A549 (cell line): Measurements from ENCODE around the gene C1orf21. TPM values are rescaled to one million over a fixed set of nuclear protein-coding genes. Genes with fewer than 3 reads are reported as not detected.

Experiments
- ATAC-seq, 2 experiments: fragments of 200-7000 bp in 1 of 2; fragments of >200 bp in 1 of 2; cut with Nextera tagmentation in 1 of 2; cut with Tn5 transposase in 1 of 2; 3 replicates each; pipeline versions ENCODE4 v1.8.0 to v1.9.1; 2018 to 2020; ENCODE audit warnings: mild to moderate bottlenecking in 1 of 2, moderate library complexity in 1 of 2
- CTCF ChIA-PET: fragments of 300-600 bp; sonication (Branson Sonifier 250); formaldehyde crosslinking; extraction: SDS; loops from one replicate; lab custom pipeline; 2021; ENCODE audit warnings: antibody characterized with exemption, inconsistent platforms; lab: Yijun Ruan, JAX
- POLR2A ChIA-PET: fragments of 350-600 bp; formaldehyde crosslinking; extraction: SDS; loops from one replicate; lab custom pipeline; 2021; ENCODE audit warnings: antibody characterized with exemption, inconsistent platforms; lab: Yijun Ruan, JAX
- DNase-seq, 2 experiments: peaks; one replicate each; pipeline versions ENCODE4 v3.0.0 to v3.0.0-alpha.2; 2011 to 2016; ENCODE audit warnings: low read depth in 1 of 2, low spot score in 1 of 2
- FAIRE-seq: peaks from 2 replicates; lab custom pipeline; 2011; peaks lifted over from hg19 to GRCh38; lab: Jason Lieb, UNC
- H3K27ac ChIP-seq, 2 experiments: fragments of >200 bp; sonication (Bioruptor Twin); formaldehyde crosslinking; 3 replicates each; pipeline ENCODE4 v1.5.1; 2016 to 2017
- H3K4me1 ChIP-seq: fragments of >200 bp; sonication (Bioruptor Twin); formaldehyde crosslinking; 3 replicates; pipeline ENCODE4 v1.6.1; 2016
- H3K4me2 ChIP-seq: fragments of >200 bp; sonication (Bioruptor Twin); formaldehyde crosslinking; 3 replicates; pipeline ENCODE4 v1.6.1; 2016
- H3K4me3 ChIP-seq: fragments of >200 bp; sonication (Bioruptor Twin); formaldehyde crosslinking; 3 replicates; pipeline ENCODE4 v1.5.1; 2016
- H3K9me3 ChIP-seq: fragments of >200 bp; sonication (Bioruptor Twin); formaldehyde crosslinking; 3 replicates; pipeline ENCODE4 v1.6.1; 2016
- BHLHE40 ChIP-seq: IDR thresholded peaks from 2 replicates; pipeline ENCODE4 v1.6.1; 2012; ENCODE audit warnings: low read depth, low read length, inconsistent platforms
- CBX8 ChIP-seq: fragments of 200-600 bp; sonication (generic); IDR thresholded peaks from 2 replicates; pipeline ENCODE4 v1.6.1; 2016
- CHD4 ChIP-seq: fragments of 200-600 bp; sonication (generic); IDR thresholded peaks from 2 replicates; pipeline ENCODE4 v1.6.1; 2016; ENCODE audit warnings: antibody characterized with exemption, mild to moderate bottlenecking, borderline replicate concordance
- EHF ChIP-seq: fragments of 250-450 bp; sonication (Bioruptor Pico); IDR thresholded peaks from 2 replicates; pipeline ENCODE4 v1.5.0; 2020; ENCODE audit warnings: mild to moderate bottlenecking
- EP300 ChIP-seq, 2 experiments: fragments of >200 bp; sonication (Bioruptor Twin); formaldehyde crosslinking; IDR thresholded peaks; 2 replicates in 1 of 2; 3 replicates in 1 of 2; pipeline ENCODE4 v1.6.1; 2016 to 2017
- HOXA7 ChIP-seq: fragments of 250-450 bp; sonication (Bioruptor Pico); IDR thresholded peaks from 2 replicates; pipeline ENCODE4 v1.5.0; 2020; ENCODE audit warnings: mild to moderate bottlenecking, moderate library complexity
- JUNB ChIP-seq: fragments of >200 bp; sonication (Bioruptor Twin); formaldehyde crosslinking; IDR thresholded peaks from 2 replicates; pipeline ENCODE4 v1.6.1; 2016
- KDM1A ChIP-seq: fragments of 200-600 bp; sonication (generic); IDR thresholded peaks from 2 replicates; pipeline ENCODE4 v1.6.1; 2016; ENCODE audit warnings: low read depth, mild to moderate bottlenecking
- MAFK ChIP-seq: fragments of 450-650 bp; IDR thresholded peaks from 2 replicates; pipeline ENCODE4 v1.6.1; 2014; ENCODE audit not compliant: partially characterized antibody
- MYC ChIP-seq: IDR thresholded peaks from 2 replicates; pipeline ENCODE4 v1.6.1; 2012; ENCODE audit warnings: mild to moderate bottlenecking, inconsistent platforms, low read length, improper control_type of control experiment, borderline replicate concordance
- NR3C1 ChIP-seq: fragments of >200 bp; sonication (Bioruptor Twin); formaldehyde crosslinking; IDR thresholded peaks from 3 replicates; pipeline ENCODE4 v1.6.1; 2017
- POLR2A ChIP-seq: IDR thresholded peaks from 2 replicates; pipeline ENCODE4 v1.6.1; 2012; ENCODE audit warnings: mild to moderate bottlenecking, low read length
- RAD21 ChIP-seq, 2 experiments: fragments of >200 bp in 1 of 2; sonication (Bioruptor Twin) in 1 of 2; formaldehyde crosslinking in 1 of 2; IDR thresholded peaks in 1 of 2; conservative IDR thresholded peaks in 1 of 2; 2 replicates in 1 of 2; 3 replicates in 1 of 2; pipeline ENCODE4 v1.6.1; 2012 to 2018; ENCODE audit warnings: inconsistent platforms in 1 of 2
- RARB ChIP-seq: fragments of 250-450 bp; sonication (Bioruptor Pico); IDR thresholded peaks from 2 replicates; pipeline ENCODE4 v1.8.0; 2021; ENCODE audit warnings: mild to moderate bottlenecking, moderate library complexity
- RNF2 ChIP-seq: fragments of 200-600 bp; sonication (generic); IDR thresholded peaks from 2 replicates; pipeline ENCODE4 v1.6.1; 2016; ENCODE audit warnings: low read depth, mild to moderate bottlenecking, antibody characterized with exemption, moderate library complexity, borderline replicate concordance
- SREBF2 ChIP-seq: fragments of 450-650 bp; IDR thresholded peaks from 2 replicates; pipeline ENCODE4 v1.6.1; 2014; ENCODE audit warnings: mild to moderate bottlenecking, moderate library complexity
- TFCP2L1 ChIP-seq: fragments of 250-450 bp; sonication (Bioruptor Pico); IDR thresholded peaks from 2 replicates; pipeline ENCODE4 v1.5.0; 2021; ENCODE audit warnings: mild to moderate bottlenecking
- TP53 ChIP-seq: fragments of 250-450 bp; sonication (Bioruptor Pico); IDR thresholded peaks from 2 replicates; pipeline ENCODE4 v1.5.0; 2021; ENCODE audit warnings: mild to moderate bottlenecking, moderate library complexity
- ZC3H11A ChIP-seq: fragments of 450-650 bp; IDR thresholded peaks from 2 replicates; pipeline ENCODE4 v1.6.1; 2014; ENCODE audit warnings: antibody characterized with exemption, mild to moderate bottlenecking
- ZFP36 ChIP-seq: fragments of 450-650 bp; IDR thresholded peaks from 2 replicates; pipeline ENCODE4 v1.6.1; 2014; ENCODE audit warnings: borderline replicate concordance; ENCODE audit not compliant: partially characterized antibody
- ZSCAN20 ChIP-seq: fragments of 250-450 bp; sonication (Bioruptor Pico); IDR thresholded peaks from 2 replicates; pipeline ENCODE4 v1.8.0; 2022; ENCODE audit warnings: mild to moderate bottlenecking, moderate library complexity
- WGBS: methylation state at CpG from one replicate; pipeline ENCODE4 v1.1.6; 2017; ENCODE audit errors: missing lambda C conversion rate; 5-methylcytosine and 5-hydroxymethylcytosine counted together
- polyA plus RNA-seq, 4 experiments: library from polyadenylated mRNA; depleted of rRNA in 3 of 4; stranded (reverse); fragments of >200 nt; fragmentation: RNase III in 1 of 4; extraction: RNeasy Plus Mini Kit Qiagen cat#74134 plus additional on column Dnase treatment in 1 of 4; gene quantifications; 2 replicates in 3 of 4; 3 replicates in 1 of 4; pipeline ENCODE4 v1.2.3, GENCODE V29; 2011 to 2017
- TF ChIP-seq, protein P1 (sequence below): IDR thresholded peaks from 2 replicates; pipeline ENCODE4 v1.6.1; 2012; ENCODE audit warnings: low read depth, borderline replicate concordance
- TF ChIP-seq, protein P2 (sequence below): fragments of 250-450 bp; sonication (Bioruptor Pico); IDR thresholded peaks from 2 replicates; pipeline ENCODE4 v1.5.0; 2021; ENCODE audit warnings: mild to moderate bottlenecking, moderate library complexity, borderline replicate concordance
- TF ChIP-seq, protein P3 (sequence below): fragments of 450-650 bp; IDR thresholded peaks from 2 replicates; pipeline ENCODE4 v1.6.1; 2014; ENCODE audit warnings: antibody characterized with exemption
- TF ChIP-seq, protein P4 (sequence below): IDR thresholded peaks from 2 replicates; pipeline ENCODE4 v1.6.1; 2012
- TF ChIP-seq, protein P5 (sequence below): fragments of >200 bp; sonication (Bioruptor Twin); formaldehyde crosslinking; IDR thresholded peaks from 3 replicates; pipeline ENCODE4 v1.5.1; 2016

Gene C1orf21
- polyA plus RNA-seq, 2 of the 4 experiments (the other 2 are of a cell fraction), result 11.4 to 11.6 TPM

DNA sequence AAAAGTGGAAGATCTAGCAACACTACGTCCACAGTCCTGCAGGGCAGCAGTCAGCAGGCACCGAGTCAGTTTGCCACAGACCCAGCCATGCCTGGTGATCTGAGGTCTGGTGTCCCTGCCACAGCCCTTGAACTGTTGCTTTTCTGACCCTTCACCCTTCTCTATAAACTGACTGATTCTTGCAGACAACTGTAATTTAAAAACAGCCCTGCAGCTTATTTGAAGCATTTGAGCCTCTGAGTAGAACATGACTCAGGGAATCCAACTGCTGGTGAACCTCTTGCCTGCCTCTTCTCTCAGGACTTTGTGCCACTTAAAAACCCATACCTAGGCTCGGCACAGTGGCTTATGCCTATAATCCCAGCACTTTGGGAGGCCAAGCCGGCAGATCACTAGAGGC, 260.6 kb downstream of the C1orf21 start:
- FAIRE-seq (no peak), ATAC-seq (no peak), DNase-seq (no peak)
- peaks cover 8% of the 10 kb centered on the region; the same call in 2 of the 3 replicates for H3K9me3 ChIP-seq
- H3K4me2 ChIP-seq, result no peak overlapping the region
- H3K4me3 ChIP-seq, result no peak overlapping the region
- no peaks in the 10 kb centered on the region for H3K4me1 ChIP-seq
- 68% methylated on average over 4 of the region's 4 CpGs for WGBS
- ChIA-PET CTCF (interaction anchor here (0.6 to 1.4 kb wide), 2 partner anchors 14 to 17 kb away, joined by 3 to 7 read pairs; no protein-coding TSS in a partner anchor), POLR2A (no interaction called here)
- TF ChIP-seq, protein P1, sequence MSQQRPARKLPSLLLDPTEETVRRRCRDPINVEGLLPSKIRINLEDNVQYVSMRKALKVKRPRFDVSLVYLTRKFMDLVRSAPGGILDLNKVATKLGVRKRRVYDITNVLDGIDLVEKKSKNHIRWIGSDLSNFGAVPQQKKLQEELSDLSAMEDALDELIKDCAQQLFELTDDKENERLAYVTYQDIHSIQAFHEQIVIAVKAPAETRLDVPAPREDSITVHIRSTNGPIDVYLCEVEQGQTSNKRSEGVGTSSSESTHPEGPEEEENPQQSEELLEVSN, result no peak
- TF ChIP-seq, protein P2, sequence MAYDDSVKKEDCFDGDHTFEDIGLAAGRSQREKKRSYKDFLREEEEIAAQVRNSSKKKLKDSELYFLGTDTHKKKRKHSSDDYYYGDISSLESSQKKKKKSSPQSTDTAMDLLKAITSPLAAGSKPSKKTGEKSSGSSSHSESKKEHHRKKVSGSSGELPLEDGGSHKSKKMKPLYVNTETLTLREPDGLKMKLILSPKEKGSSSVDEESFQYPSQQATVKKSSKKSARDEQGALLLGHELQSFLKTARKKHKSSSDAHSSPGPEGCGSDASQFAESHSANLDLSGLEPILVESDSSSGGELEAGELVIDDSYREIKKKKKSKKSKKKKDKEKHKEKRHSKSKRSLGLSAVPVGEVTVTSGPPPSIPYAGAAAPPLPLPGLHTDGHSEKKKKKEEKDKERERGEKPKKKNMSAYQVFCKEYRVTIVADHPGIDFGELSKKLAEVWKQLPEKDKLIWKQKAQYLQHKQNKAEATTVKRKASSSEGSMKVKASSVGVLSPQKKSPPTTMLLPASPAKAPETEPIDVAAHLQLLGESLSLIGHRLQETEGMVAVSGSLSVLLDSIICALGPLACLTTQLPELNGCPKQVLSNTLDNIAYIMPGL (CRISPR knock-in tag), result no peak
- TF ChIP-seq ZC3H11A, result no peak
- no peak for TF ChIP-seq POLR2A
- TF ChIP-seq CHD4, result no peak
- TF ChIP-seq ZSCAN20 (CRISPR knock-in tag), result no peak
- no peak for TF ChIP-seq SREBF2
- TF ChIP-seq CBX8, result no peak
- TF ChIP-seq TP53 (CRISPR knock-in tag), result no peak
- TF ChIP-seq KDM1A, result no peak
- TF ChIP-seq MAFK, result no peak
- TF ChIP-seq, protein P3, sequence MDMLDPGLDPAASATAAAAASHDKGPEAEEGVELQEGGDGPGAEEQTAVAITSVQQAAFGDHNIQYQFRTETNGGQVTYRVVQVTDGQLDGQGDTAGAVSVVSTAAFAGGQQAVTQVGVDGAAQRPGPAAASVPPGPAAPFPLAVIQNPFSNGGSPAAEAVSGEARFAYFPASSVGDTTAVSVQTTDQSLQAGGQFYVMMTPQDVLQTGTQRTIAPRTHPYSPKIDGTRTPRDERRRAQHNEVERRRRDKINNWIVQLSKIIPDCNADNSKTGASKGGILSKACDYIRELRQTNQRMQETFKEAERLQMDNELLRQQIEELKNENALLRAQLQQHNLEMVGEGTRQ, result no peak
- no peak for TF ChIP-seq RAD21 (conservative IDR thresholded peaks at IDR 0.05 in 1 of 2, IDR thresholded peaks at IDR 0.05 in 1 of 2)
- no peak for TF ChIP-seq BHLHE40
- TF ChIP-seq JUNB, result no peak
- no peak for TF ChIP-seq RNF2
- TF ChIP-seq TFCP2L1 (CRISPR knock-in tag), result no peak
- TF ChIP-seq ZFP36, result no peak
- TF ChIP-seq, protein P4, sequence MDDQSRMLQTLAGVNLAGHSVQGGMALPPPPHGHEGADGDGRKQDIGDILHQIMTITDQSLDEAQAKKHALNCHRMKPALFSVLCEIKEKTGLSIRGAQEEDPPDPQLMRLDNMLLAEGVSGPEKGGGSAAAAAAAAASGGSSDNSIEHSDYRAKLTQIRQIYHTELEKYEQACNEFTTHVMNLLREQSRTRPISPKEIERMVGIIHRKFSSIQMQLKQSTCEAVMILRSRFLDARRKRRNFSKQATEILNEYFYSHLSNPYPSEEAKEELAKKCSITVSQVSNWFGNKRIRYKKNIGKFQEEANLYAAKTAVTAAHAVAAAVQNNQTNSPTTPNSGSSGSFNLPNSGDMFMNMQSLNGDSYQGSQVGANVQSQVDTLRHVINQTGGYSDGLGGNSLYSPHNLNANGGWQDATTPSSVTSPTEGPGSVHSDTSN, result no peak
- no peak overlapping the region for H3K27ac ChIP-seq

DNA sequence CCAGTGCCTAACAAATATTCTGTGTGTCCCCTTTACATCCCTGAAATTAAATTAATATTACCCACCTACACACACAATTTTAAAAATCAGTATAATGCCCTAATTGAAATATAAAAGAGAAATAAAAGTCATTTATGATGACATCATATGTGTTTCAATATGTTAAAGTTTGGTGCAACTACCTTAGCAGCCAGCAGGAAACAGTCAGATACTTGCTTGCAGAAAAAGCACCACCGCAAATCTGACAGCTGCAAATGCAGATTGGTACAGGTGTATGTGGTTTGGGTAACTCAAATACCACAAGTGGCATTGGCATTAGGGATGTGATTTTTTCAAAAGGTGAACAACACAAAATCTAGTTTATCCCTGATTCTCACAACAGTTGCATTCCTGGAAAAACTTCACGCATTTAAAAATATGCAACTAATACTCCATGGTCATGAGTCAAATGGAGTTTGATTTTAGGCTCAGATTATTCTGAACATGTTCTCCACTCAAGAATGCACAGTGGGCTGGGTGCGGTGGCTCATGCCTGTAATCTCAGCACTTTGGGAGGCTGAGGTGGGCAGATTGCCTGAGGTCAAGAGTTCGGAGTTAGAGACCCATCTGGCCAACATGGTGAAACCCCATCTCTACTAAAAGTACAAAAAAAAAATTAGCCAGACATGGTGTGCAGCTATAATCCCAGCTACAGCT, 261.5 kb downstream of the C1orf21 start:
- DNase-seq, result no peak
- CTCF ChIA-PET, result interaction anchor here (1.2 kb wide), 1 partner anchor 16 kb away, joined by 4 read pairs; no protein-coding TSS in a partner anchor
- no peak for ATAC-seq
- TF ChIP-seq RARB (CRISPR knock-in tag) (no peak), CHD4 (no peak), POLR2A (no peak), MYC (no peak), ZC3H11A (no peak), JUNB (no peak), EP300 (IDR thresholded peaks at IDR 0.05) (no peak), HOXA7 (no peak), EHF (no peak), NR3C1 (no peak)
- TF ChIP-seq, protein P5, sequence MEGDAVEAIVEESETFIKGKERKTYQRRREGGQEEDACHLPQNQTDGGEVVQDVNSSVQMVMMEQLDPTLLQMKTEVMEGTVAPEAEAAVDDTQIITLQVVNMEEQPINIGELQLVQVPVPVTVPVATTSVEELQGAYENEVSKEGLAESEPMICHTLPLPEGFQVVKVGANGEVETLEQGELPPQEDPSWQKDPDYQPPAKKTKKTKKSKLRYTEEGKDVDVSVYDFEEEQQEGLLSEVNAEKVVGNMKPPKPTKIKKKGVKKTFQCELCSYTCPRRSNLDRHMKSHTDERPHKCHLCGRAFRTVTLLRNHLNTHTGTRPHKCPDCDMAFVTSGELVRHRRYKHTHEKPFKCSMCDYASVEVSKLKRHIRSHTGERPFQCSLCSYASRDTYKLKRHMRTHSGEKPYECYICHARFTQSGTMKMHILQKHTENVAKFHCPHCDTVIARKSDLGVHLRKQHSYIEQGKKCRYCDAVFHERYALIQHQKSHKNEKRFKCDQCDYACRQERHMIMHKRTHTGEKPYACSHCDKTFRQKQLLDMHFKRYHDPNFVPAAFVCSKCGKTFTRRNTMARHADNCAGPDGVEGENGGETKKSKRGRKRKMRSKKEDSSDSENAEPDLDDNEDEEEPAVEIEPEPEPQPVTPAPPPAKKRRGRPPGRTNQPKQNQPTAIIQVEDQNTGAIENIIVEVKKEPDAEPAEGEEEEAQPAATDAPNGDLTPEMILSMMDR, result no peak
- Histone ChIP-seq H3K4me3 (no peak overlapping the region), H3K4me1 (no peaks in the 10 kb centered on the region), H3K27ac (no peak overlapping the region), H3K4me2 (no peak overlapping the region), H3K9me3 (peaks cover 8% of the 10 kb centered on the region; the same call in 2 of the 3 replicates)
- POLR2A ChIA-PET, result no interaction called here
- 69% methylated on average over 4 of the region's 4 CpGs for WGBS
- no peak for FAIRE-seq
